Amniotic epithelial cell (primary cell): ENCODE results near the gene SPAG8.

Experiments
- DNase-seq: peaks from one replicate; pipeline ENCODE4 v3.0.0-alpha.2; 2010; ENCODE audit warnings: low read depth

SPAG8 gene

GRCh38 chr9:35808433-35808832, 3.6 kb downstream of the SPAG8 start:
- no peak for DNase-seq

GRCh38 chr9:35806101-35806500, 6.0 kb downstream of the SPAG8 start:
- DNase-seq: no peak

- DNase-seq: no peak
Observed at GRCh38 chr9:35801328-35802128, 10.5 kb downstream of the SPAG8 start.

GRCh38 chr9:35800530-35800929, 11.5 kb downstream of the SPAG8 start:
- no peak for DNase-seq

GRCh38 chr9:35798658-35799374, 13.2 kb downstream of the SPAG8 start:
- no peak for DNase-seq

- DNase-seq: no peak
Observed at GRCh38 chr9:35797311-35798109, 14.6 kb downstream of the SPAG8 start.

- DNase-seq: peak; percentile 46
Observed at GRCh38 chr9:35795695-35796094, 16.4 kb downstream of the SPAG8 start.

- no peak for DNase-seq
Observed at GRCh38 chr9:35793461-35793860, 18.6 kb downstream of the SPAG8 start.

- no peak for DNase-seq
Observed at GRCh38 chr9:35792826-35793225, 19.2 kb downstream of the SPAG8 start.

- no peak for DNase-seq
Observed at GRCh38 chr9:35792024-35792813, 19.8 kb downstream of the SPAG8 start.

GRCh38 chr9:35791297-35791921, 20.7 kb downstream of the SPAG8 start, which contains the start of gene NPR2:
NPR2 (plus strand) TSS chr9:35791591; CDS start chr9:35792409, 818 bp downstream.
- peak; percentile 24 for DNase-seq

GRCh38 chr9:35790385-35791296, 21.4 kb downstream of the SPAG8 start:
- peak; percentile 79 for DNase-seq

- DNase-seq: no peak
Observed at GRCh38 chr9:35790025-35790384, 22.1 kb downstream of the SPAG8 start.

- no peak for DNase-seq
Observed at GRCh38 chr9:35789541-35789940, 22.5 kb downstream of the SPAG8 start.

GRCh38 chr9:35783418-35783817, 28.6 kb downstream of the SPAG8 start:
- DNase-seq: no peak

GRCh38 chr9:35781066-35781465, 31.0 kb downstream of the SPAG8 start:
- DNase-seq: no peak

GRCh38 chr9:35778496-35778895, 33.6 kb downstream of the SPAG8 start:
- no peak for DNase-seq

GRCh38 chr9:35776018-35776417, 36.0 kb downstream of the SPAG8 start:
- DNase-seq: no peak

- no peak for DNase-seq
Observed at GRCh38 chr9:35774907-35775635, 37.0 kb downstream of the SPAG8 start.

GRCh38 chr9:35771943-35772342, 40.1 kb downstream of the SPAG8 start:
- peak; percentile 41 for DNase-seq
